Measurements from ENCODE around the gene ADRB1. TPM values are rescaled to one million over a fixed set of nuclear protein-coding genes. Genes with fewer than 3 reads are reported as not detected.

The ADRB1 gene
- total and polyA plus RNA-seq, 2 donors, result 0.57 to 1.7 TPM

Other genes with a start within 250 kb of the ADRB1 start
- gene DCLRE1A, start 189.8 kb upstream of the ADRB1 start, total RNA-seq, result 14.8 TPM
- gene DCLRE1A, start 189.8 kb upstream of the ADRB1 start, polyA plus RNA-seq, result 3.8 TPM
- gene NHLRC2, start 189.2 kb upstream of the ADRB1 start, total RNA-seq, result 50.6 TPM
- gene NHLRC2, start 189.2 kb upstream of the ADRB1 start, polyA plus RNA-seq, result 6.7 TPM
- 83.1 TPM for gene CCDC186, start 130.3 kb downstream of the ADRB1 start, total RNA-seq
- 5.7 TPM for gene CCDC186, start 130.3 kb downstream of the ADRB1 start, polyA plus RNA-seq
- 0.53 TPM for gene TDRD1, start 135.5 kb downstream of the ADRB1 start, total RNA-seq
- gene TDRD1, start 135.5 kb downstream of the ADRB1 start, polyA plus RNA-seq, result 0.04 TPM
- 4.6 TPM for gene VWA2, start 195.4 kb downstream of the ADRB1 start, total RNA-seq
- gene VWA2, start 195.4 kb downstream of the ADRB1 start, polyA plus RNA-seq, result 1.0 TPM